GM12872 (cell line): Measurements from ENCODE around the gene CAMK1D.

Source experiments
- TF ChIP-seq, protein P1 (sequence below): IDR thresholded peaks from 3 replicates; pipeline ENCODE4 v1.5.1; 2011; ENCODE audit warnings: low read depth, mild to moderate bottlenecking, low read length, moderate library complexity; ENCODE audit not compliant: insufficient read depth

The CAMK1D gene

DNA sequence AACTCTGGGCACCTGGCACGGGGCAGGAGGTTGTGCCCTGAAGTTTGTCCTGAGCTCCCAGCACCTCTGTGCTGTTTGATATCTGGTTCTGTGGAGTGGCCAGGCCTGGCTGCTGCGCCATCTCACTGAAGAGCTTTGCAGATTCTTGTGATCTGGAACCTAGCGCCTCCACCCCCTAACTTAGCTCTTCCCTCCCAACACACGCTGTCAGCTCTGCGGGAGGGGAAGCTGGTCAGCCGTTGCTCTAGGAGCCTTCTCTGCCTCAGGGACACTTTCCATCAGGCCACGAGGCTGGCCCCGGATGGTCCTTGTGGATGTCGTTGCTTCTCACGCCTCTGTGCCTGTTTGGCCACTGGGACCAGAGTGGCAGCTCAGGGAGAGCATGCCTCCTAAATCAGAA lies 438.9 kb downstream of the CAMK1D start:
- TF ChIP-seq, protein P1, sequence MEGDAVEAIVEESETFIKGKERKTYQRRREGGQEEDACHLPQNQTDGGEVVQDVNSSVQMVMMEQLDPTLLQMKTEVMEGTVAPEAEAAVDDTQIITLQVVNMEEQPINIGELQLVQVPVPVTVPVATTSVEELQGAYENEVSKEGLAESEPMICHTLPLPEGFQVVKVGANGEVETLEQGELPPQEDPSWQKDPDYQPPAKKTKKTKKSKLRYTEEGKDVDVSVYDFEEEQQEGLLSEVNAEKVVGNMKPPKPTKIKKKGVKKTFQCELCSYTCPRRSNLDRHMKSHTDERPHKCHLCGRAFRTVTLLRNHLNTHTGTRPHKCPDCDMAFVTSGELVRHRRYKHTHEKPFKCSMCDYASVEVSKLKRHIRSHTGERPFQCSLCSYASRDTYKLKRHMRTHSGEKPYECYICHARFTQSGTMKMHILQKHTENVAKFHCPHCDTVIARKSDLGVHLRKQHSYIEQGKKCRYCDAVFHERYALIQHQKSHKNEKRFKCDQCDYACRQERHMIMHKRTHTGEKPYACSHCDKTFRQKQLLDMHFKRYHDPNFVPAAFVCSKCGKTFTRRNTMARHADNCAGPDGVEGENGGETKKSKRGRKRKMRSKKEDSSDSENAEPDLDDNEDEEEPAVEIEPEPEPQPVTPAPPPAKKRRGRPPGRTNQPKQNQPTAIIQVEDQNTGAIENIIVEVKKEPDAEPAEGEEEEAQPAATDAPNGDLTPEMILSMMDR: no peak

DNA sequence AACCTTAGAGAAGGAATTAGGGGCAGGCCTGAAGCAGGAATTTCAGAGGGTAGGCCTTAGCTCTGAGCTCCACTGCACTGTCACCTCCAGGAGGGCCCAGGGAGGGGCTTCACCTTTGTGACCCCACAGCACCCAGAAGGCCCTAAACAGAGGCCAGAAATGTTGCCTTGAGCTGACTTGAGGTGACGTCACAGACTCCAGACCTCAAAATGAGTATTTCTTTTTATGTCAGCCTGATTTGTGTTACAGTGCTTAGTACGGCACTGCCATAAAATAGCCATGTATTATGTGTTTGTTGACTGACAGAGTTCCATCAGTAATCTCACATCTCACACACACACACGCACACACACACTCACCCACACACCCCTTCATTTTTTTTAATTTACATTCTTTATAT lies 440.9 kb downstream of the CAMK1D start:
- TF ChIP-seq, protein P1: no peak

DNA sequence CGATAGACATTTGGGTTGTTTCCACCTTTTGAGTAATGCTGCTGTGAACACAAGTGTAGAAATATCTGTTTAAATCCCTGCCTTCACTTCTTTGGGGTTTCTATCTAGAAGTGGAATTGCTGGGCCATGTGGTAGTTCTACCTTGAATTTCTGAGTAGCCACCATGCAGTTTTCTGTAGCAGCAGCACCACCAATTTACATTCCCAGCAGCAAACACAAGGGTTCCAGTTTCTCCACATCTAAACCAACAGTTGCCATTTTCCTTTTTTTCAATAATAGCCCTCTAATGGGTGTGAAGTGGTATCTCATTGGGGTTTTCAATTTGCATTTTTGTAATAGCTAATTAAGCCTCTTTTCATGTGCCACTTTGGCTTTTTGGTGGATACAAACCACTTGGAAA lies 442.4 kb downstream of the CAMK1D start:
- TF ChIP-seq, protein P1: no peak

DNA sequence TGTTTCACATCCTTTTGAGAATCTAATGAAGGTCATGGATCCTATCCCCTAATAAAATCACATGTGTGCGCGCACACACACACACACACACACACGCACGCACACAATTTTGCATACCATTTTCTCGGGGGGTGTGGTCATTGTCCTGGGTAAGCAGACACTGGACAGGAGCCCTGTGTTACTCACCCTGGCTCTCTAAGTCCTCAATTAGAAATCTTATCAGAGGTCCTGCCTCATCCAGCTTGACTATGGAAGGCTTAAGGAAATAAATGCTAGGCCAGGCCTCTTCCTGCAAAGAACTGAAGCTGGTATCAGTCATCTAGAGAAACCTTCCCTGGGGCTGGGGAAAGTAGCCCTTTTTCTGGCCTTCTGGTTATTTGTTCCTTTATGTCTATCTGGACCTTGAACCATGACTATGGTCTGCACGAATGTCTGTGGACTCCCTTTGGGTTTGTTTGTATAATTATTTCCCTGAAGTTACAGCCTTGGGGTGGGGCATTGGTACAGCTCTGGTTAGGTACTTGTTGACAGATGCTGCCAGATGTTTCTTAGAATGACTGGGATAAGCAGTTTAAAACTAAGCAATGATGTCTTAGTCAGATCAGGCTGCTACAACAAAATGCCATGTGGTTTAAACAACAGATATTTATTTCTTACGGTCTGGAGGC lies 443.7 kb downstream of the CAMK1D start:
- TF ChIP-seq, protein P1: no peak

DNA sequence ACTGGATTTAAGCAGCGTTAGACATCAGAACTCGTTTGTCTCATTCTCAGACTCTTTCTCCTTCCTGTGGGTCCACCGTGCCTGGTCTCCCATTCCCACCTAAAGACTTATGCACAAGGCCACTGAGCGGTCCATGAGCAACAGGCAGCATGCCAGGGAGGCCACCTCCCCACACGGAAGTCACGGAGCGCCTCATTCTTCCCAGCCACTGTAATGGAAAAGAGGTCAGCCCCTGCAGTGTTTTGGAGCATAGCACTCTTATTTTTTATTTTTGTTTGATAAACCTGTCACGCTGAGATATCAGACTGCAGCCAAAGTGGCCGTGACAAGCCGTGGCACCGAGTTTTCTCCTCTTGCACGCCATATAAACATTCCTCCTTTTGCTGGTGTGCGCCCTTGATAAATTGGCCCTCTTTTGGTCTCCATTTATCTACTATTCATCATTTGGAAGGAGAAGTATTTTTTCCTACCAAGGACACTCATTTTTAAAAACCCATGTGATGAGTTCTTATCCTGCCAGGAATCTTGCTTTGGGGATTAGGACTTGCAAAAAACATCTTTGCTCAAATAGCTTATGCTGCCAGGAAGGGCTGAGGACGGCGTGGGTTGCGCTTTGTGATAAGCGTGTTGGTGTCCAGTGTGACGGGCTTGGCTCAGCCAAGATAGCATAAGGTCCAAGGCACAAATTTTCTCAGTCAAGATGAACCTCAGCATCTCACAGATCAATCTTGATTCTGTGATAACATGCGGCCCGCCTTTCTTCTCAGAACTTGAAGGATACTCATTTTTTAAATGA lies 446.2 kb downstream of the CAMK1D start:
- TF ChIP-seq, protein P1: no peak

DNA sequence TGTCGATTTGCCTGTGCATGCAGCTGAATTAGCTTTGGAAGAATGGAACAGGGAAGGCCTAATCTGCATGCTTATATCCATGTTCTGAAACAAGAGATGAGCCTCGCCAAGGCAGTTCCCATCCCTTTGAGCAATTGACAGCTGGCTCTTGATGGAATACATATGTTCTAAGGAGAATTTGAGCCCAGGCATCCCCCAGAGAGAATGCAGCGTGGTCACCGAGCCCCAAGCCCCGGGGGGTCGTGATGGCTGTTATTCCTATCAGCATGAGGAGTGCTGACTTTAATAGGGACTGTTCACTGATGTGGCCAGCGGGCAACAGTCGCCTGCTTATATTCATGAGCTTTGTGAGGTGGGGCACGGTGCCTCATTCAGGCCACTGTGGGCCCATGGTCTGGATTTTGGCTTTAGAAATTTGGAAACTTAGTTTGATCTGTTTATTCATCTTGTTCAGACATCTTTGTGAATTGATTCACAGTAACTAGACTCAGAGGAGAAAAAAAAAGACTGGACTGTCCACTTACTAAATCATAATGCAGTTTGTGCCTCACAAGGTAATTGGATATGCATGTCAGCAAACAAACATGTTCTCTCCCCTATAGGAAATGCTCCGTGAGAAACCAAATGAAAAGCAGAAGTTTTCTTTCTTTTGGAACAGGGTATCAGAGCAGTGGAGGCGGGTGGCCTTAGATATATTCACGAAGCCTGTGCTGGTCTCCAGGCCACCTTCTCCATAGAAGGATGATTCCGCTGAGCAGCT lies 447.2 kb downstream of the CAMK1D start:
- TF ChIP-seq, protein P1: no peak
